HG02885 (cell line): ENCODE data around the gene RCBTB2.
A peak's percentile ranks its signal among the peaks of the same experiment; 100 is the strongest.
"Not testable (repeated sequence)": the region's sequence is repeated elsewhere in the genome, so short reads cannot be mapped to it uniquely, and the experiment has no call there.

ENCODE experiments used
- ATAC-seq: cut with Tn5 transposase; IDR thresholded peaks from one replicate; pipeline ENCODE4 v1.9.1; 2021; ENCODE audit warnings: mild to moderate bottlenecking; ENCODE audit not compliant: unreplicated experiment, poor library complexity

Gene RCBTB2

DNA sequence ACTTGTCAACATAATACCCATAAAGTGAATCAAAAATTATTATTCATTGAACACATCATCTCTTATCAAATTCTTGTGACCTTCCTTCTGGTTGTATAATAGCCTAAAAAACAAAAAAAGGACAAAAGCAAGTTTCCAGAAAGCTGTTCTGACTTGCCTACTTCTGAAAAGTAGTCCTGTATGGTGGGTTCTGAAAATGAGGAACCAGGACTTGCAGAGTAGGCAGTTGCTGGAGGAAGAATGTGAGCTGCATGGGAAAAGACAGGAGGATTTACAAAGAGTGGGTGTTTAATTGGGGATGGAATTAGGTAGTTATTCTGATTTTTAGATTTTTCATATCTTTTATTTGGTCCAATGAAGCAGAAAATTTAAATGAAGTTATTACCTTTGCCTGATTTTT lies 56.7 kb downstream of the RCBTB2 start:
- ATAC-seq, result peak; percentile 39

DNA sequence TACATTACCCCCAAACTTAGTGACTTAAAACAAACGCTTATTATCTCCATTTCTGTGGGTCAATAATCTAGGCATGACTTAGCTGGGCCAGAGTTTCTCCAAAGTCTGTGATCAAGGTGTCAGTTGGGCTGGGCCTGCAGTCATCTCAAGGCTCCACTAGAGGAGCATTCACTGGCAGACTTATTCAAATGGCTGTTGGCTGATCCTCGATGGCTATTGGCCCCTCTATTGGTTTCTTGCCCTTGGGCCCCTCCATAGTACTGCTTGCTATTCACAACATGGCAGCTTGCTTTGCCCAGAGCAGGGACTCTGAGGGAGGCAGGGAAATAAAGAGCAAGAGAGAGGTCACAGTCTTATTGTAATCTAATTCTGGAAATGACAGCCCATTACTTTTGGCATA lies 57.6 kb downstream of the RCBTB2 start:
- ATAC-seq, result no peak

GRCh38 chr13:48457578-48458242 lies 75.2 kb downstream of the RCBTB2 start:
- ATAC-seq, result no peak

DNA sequence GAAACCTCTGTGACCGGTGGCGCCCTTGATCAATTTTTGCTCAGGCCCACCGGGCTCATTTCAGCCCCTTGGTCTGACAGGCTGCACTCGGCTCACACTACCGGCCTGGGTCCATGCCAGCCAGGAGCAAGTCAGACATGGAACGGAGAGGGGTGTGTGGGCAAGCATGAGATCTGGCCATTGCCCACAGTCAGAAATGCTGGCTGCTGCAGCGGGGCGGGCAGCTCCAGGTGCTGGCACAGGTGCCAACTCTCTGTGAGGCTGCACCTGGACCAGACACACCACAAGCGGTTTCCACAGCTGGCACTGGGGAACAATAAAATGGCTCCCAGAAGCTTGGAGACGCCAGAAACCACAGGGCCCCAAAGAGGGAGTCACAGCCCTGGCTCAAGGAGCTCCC lies 76.3 kb downstream of the RCBTB2 start:
- no peak for ATAC-seq

- ATAC-seq, result not testable (repeated sequence)
Measured at GRCh38 chr13:48451196-48451595, 81.7 kb downstream of the RCBTB2 start.

- no peak for ATAC-seq
Measured at GRCh38 chr13:48449656-48450055, 83.2 kb downstream of the RCBTB2 start.

DNA sequence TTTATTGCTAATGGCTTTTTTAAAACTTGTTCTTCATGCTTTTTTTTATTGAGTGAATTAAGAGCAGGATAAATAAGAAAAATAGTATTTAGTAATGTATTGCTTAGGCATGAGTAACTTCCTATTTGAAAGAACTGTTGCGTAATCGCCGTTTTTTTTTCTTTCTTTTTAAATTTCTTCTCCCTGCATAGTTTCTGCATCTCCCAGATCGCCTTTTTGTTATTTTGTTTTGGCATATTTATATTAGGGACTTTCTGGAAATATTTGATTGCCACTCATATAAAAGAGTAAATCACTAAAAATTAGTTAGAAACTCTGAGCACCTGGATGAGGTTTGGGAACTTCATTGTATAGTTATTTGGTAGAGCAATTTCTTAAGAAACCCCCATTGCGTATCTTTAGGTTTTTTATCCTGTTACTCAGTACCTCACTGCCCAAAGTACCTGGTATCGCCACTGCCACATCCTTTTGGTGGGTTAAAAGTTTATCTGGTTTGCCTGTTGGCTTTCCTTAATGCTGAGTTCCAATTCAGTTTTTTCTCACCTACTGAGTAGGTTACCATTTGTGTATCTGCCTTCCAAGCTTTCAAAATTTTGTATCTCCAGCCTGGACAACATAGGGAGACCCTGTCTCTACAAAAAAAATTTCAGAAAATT lies 83.8 kb downstream of the RCBTB2 start:
- ATAC-seq, result no peak

DNA sequence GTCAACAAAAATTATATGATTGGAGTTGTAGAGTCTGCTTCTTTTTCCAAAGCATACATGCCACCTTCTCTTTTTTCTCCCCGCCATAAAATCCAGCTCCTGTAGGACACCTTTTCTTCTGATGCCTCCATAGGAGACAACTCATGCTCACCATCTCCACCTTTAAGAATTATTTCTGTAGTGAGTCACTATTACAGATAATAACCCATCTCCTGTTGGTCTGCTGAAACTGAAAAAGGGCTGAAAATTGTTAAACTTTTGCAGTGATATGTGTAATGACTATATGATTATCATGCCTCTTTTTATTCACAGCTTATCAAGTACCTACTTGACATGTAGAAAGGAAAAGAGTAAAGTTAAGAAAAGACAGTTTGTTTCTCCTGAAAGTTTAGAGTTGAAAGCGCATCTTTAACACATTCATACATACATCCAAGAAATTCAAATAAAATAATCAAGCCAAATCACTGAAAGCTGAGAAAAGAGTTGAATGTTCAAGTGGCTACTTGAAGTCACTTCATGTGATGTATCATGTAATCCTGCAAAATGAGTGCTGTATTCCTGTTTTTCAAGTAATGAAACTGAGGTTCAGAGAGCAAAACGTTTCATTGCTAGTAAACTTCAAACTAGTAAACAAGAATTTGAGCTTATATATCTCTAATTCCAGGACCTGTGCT lies 84.5 kb downstream of the RCBTB2 start:
- no peak for ATAC-seq

GRCh38 chr13:48446464-48446863 lies 86.4 kb downstream of the RCBTB2 start:
- ATAC-seq, result no peak

- ATAC-seq, result no peak
Measured at GRCh38 chr13:48443442-48444208, 89.3 kb downstream of the RCBTB2 start.
